H9 (cell line): ENCODE data around the gene ZMYM2. TPM values are rescaled to one million over a fixed set of nuclear protein-coding genes. Genes with fewer than 3 reads are reported as not detected.
A peak's percentile ranks its signal among the peaks of the same experiment; 100 is the strongest.

Experiments used
- DNase-seq: peaks from one replicate; pipeline ENCODE4 v3.0.0-alpha.2; 2017
- H2AFZ ChIP-seq: one replicate; pipeline ENCODE4 v1.6.1; 2013; ENCODE audit warnings: mild to moderate bottlenecking, low read length, control low read depth, moderate library complexity
- H2AK5ac ChIP-seq: 2 replicates; pipeline ENCODE4 v1.6.1; 2013; ENCODE audit warnings: low read length, control low read depth, mixed read lengths; ENCODE audit not compliant: insufficient read length
- H2BK120ac ChIP-seq: one replicate; pipeline ENCODE4 v1.6.1; 2013; ENCODE audit warnings: low read depth, mild to moderate bottlenecking, low read length, control low read depth, inconsistent platforms; ENCODE audit not compliant: poor library complexity, severe bottlenecking
- H2BK12ac ChIP-seq: 2 replicates; pipeline ENCODE4 v1.6.1; 2013; ENCODE audit warnings: low read length, control low read depth, mixed read lengths, low read depth; ENCODE audit not compliant: insufficient read length
- H2BK15ac ChIP-seq: 2 replicates; pipeline ENCODE4 v1.6.1; 2013; ENCODE audit warnings: low read depth, low read length, control low read depth
- H2BK20ac ChIP-seq: one replicate; pipeline ENCODE4 v1.6.1; 2013; ENCODE audit warnings: low read depth, mild to moderate bottlenecking, low read length, control low read depth, inconsistent platforms; ENCODE audit not compliant: poor library complexity, severe bottlenecking
- H2BK5ac ChIP-seq: 2 replicates; pipeline ENCODE4 v1.6.1; 2013; ENCODE audit warnings: low read length, control low read depth, mixed read lengths; ENCODE audit not compliant: insufficient read length
- H3K14ac ChIP-seq: 2 replicates; pipeline ENCODE4 v1.6.1; 2013; ENCODE audit warnings: low read length, control low read depth; ENCODE audit not compliant: insufficient read depth
- H3K18ac ChIP-seq: 2 replicates; pipeline ENCODE4 v1.6.1; 2013; ENCODE audit warnings: low read depth, mild to moderate bottlenecking, mixed read lengths, low read length, control low read depth; ENCODE audit not compliant: insufficient read length
- H3K23ac ChIP-seq: 2 replicates; pipeline ENCODE4 v1.6.1; 2013; ENCODE audit warnings: low read length, control low read depth, mixed read lengths, low read depth; ENCODE audit not compliant: insufficient read length
- H3K23me2 ChIP-seq: 2 replicates; pipeline ENCODE4 v1.6.1; 2013; ENCODE audit warnings: low read depth, mild to moderate bottlenecking, mixed read lengths, low read length, control low read depth; ENCODE audit not compliant: insufficient read length, poor library complexity, severe bottlenecking
- H3K27ac ChIP-seq: 2 replicates; pipeline ENCODE4 v1.5.1; 2013; ENCODE audit warnings: low read length, control low read depth, mixed read lengths, low read depth; ENCODE audit not compliant: insufficient read length
- H3K27me3 ChIP-seq: 2 replicates; pipeline ENCODE4 v1.6.1; 2013; ENCODE audit warnings: low read length, control low read depth, inconsistent platforms; ENCODE audit not compliant: insufficient read depth
- H3K4ac ChIP-seq: 2 replicates; pipeline ENCODE4 v1.6.1; 2013; ENCODE audit warnings: low read depth, mild to moderate bottlenecking, control low read depth, inconsistent platforms, low read length, moderate library complexity
- H3K4me1 ChIP-seq: 2 replicates; pipeline ENCODE4 v1.6.1; 2013; ENCODE audit warnings: low read length, control low read depth, inconsistent platforms; ENCODE audit not compliant: insufficient read depth
- H3K4me2 ChIP-seq: 2 replicates; pipeline ENCODE4 v1.6.1; 2013; ENCODE audit warnings: low read length, control low read depth, mixed read lengths; ENCODE audit not compliant: insufficient read length, insufficient read depth
- H3K56ac ChIP-seq: 2 replicates; pipeline ENCODE4 v1.6.1; 2013; ENCODE audit warnings: low read depth, mild to moderate bottlenecking, mixed read lengths, low read length, control low read depth; ENCODE audit not compliant: insufficient read length
- H3K79me1 ChIP-seq: 2 replicates; pipeline ENCODE4 v1.6.1; 2013; ENCODE audit warnings: low read depth, mild to moderate bottlenecking, moderate library complexity, low read length, control low read depth, inconsistent platforms; ENCODE audit not compliant: insufficient read depth, poor library complexity, severe bottlenecking
- H3K79me2 ChIP-seq: 2 replicates; pipeline ENCODE4 v1.6.1; 2013; ENCODE audit warnings: low read length, control low read depth, inconsistent platforms; ENCODE audit not compliant: insufficient read depth
- H3K9ac ChIP-seq: 2 replicates; pipeline ENCODE4 v1.6.1; 2013; ENCODE audit warnings: low read length, control low read depth, mixed read lengths; ENCODE audit not compliant: insufficient read length; ENCODE audit errors: extremely low read depth
- H3K9me3 ChIP-seq: one replicate; pipeline ENCODE4 v1.6.1; 2013; ENCODE audit warnings: low read depth, low read length, inconsistent platforms; ENCODE audit not compliant: control insufficient read depth
- H3T11ph ChIP-seq: one replicate; pipeline ENCODE4 v1.6.1; 2013; ENCODE audit warnings: mild to moderate bottlenecking, low read length, control low read depth, inconsistent platforms
- H4K20me1 ChIP-seq: one replicate; pipeline ENCODE4 v1.6.1; 2013; ENCODE audit not compliant: control insufficient read depth, insufficient read length, insufficient read depth
- H4K5ac ChIP-seq: 2 replicates; pipeline ENCODE4 v1.6.1; 2013; ENCODE audit warnings: low read depth, mild to moderate bottlenecking, mixed read lengths, low read length, control low read depth; ENCODE audit not compliant: insufficient read length
- H4K8ac ChIP-seq: replicated peaks from 2 replicates; pipeline ENCODE4 v1.6.1; 2013; ENCODE audit warnings: low read length, control low read depth, mixed read lengths, low read depth; ENCODE audit not compliant: insufficient read length
- H4K91ac ChIP-seq: 2 replicates; pipeline ENCODE4 v1.6.1; 2013; ENCODE audit warnings: low read depth, mild to moderate bottlenecking, moderate library complexity, mixed read lengths, low read length, control low read depth; ENCODE audit not compliant: insufficient read length
- H3K27ac Mint-ChIP-seq, 3 experiments: 2 replicates in 2 of 3; 3 replicates in 1 of 3; pipeline ENCODE4 v1.8.0; 2020 to 2021; ENCODE audit warnings: mixed read lengths in 3 of 3, mild to moderate bottlenecking in 1 of 3, moderate library complexity in 1 of 3
- H3K27me3 Mint-ChIP-seq: 2 replicates; pipeline ENCODE4 v1.8.0; 2021; ENCODE audit warnings: low read depth, mild to moderate bottlenecking, moderate library complexity, mixed read lengths
- H3K36me3 Mint-ChIP-seq, 3 experiments: 2 replicates in 2 of 3; 3 replicates in 1 of 3; pipeline ENCODE4 v1.8.0; 2020 to 2021; ENCODE audit warnings: low read depth in 3 of 3, mixed read lengths in 3 of 3; ENCODE audit not compliant: insufficient read depth in 1 of 3
- H3K4me1 Mint-ChIP-seq, 2 experiments: 2 replicates each; pipeline ENCODE4 v1.8.0; 2020; ENCODE audit warnings: mixed read lengths in 2 of 2
- H3K4me3 Mint-ChIP-seq, 2 experiments: 2 replicates in 1 of 2; 3 replicates in 1 of 2; pipeline ENCODE4 v1.8.0; 2020 to 2021; ENCODE audit warnings: mild to moderate bottlenecking in 2 of 2, mixed read lengths in 2 of 2, moderate library complexity in 1 of 2
- H3K9me3 Mint-ChIP-seq, 2 experiments: 2 replicates in 1 of 2; 3 replicates in 1 of 2; pipeline ENCODE4 v1.8.0; 2020; ENCODE audit warnings: mild to moderate bottlenecking in 2 of 2, mixed read lengths in 2 of 2, moderate library complexity in 1 of 2
- CTCF ChIP-seq: fragments of 200-600 bp; sonication (generic); conservative IDR thresholded peaks from 3 replicates; pipeline ENCODE4 v1.8.0; 2021; ENCODE audit warnings: antibody characterized with exemption, mild to moderate bottlenecking
- WGBS: extraction: QIAGEN DNeasy Blood & Tissue Kit; methylation state at CpG from one replicate; pipeline ENCODE4 v1.1.7; 2013; ENCODE audit warnings: missing lambda C conversion rate, low lambda C conversion rate, mixed read lengths; ENCODE audit not compliant: insufficient read length; ENCODE audit errors: extremely low coverage; 5-methylcytosine and 5-hydroxymethylcytosine counted together
- total RNA-seq: library from RNA; stranded (reverse); gene quantifications from 2 replicates; pipeline ENCODE4 v1.2.1, GENCODE V29; 2021

ZMYM2 gene
- total RNA-seq, 1 experiment from 2014 or later = 173 TPM

- Histone ChIP-seq H3K23ac (no peak overlapping the region), H3K27me3 (no peaks in the 10 kb centered on the region), H4K91ac (no peak overlapping the region), H4K5ac (no peak overlapping the region), H2BK15ac (no peak overlapping the region), H2BK12ac (no peak overlapping the region), H3K27ac (no peak overlapping the region), H4K8ac (no peak overlapping the region), H3K4ac (no peak overlapping the region), H3K9ac (no peak overlapping the region), H3K4me1 (no peaks in the 10 kb centered on the region), H3K79me2 (no peaks in the 10 kb centered on the region), H3K9me3 (no peaks in the 10 kb centered on the region), H2AK5ac (no peak overlapping the region), H3K79me1 (no peaks in the 10 kb centered on the region), H2AFZ (no peak overlapping the region), H3T11ph (no peak overlapping the region), H3K56ac (no peak overlapping the region), H3K23me2 (peaks cover 15% of the 10 kb centered on the region), H3K4me2 (no peak overlapping the region), H2BK120ac (no peak overlapping the region), H3K18ac (no peak overlapping the region), H3K14ac (no peak overlapping the region), H4K20me1 (no peaks in the 10 kb centered on the region), H2BK20ac (no peak overlapping the region), H2BK5ac (no peak overlapping the region)
- no peaks in the 10 kb centered on the region for H3K36me3 Mint-ChIP-seq
- no peak overlapping the region for H3K27ac Mint-ChIP-seq
- DNase-seq = no peak
- peak; percentile 46; the same call in 2 of the 3 replicates for TF ChIP-seq CTCF
- no peak overlapping the region for H3K4me3 Mint-ChIP-seq
- no CpG with 5 or more reads among the region's 6 CpGs for WGBS
- peaks cover 6% of the 10 kb centered on the region for H3K27me3 Mint-ChIP-seq
- no peaks in the 10 kb centered on the region; a peak in 1 of 5 replicates for H3K9me3 Mint-ChIP-seq
- peaks cover 17 to 22% of the 10 kb centered on the region in 2 experiments for H3K4me1 Mint-ChIP-seq
Measured at GRCh38 chr13:20116213-20116612, 157.7 kb downstream of the ZMYM2 start.
